GM12874 (cell line): ENCODE measurements around the gene MICAL3.

Experiments used
- CTCF ChIP-seq: IDR thresholded peaks from 2 replicates; pipeline ENCODE4 v1.5.1; 2011; ENCODE audit warnings: low read depth, mild to moderate bottlenecking, control low read depth, low read length, moderate library complexity; ENCODE audit not compliant: insufficient read depth

Gene MICAL3

GRCh38 chr22:18021431-18021830, 2.9 kb downstream of the MICAL3 start:
- TF ChIP-seq CTCF, result no peak

- no peak for TF ChIP-seq CTCF
Measured at GRCh38 chr22:18013947-18014346, 10.4 kb downstream of the MICAL3 start.

- TF ChIP-seq CTCF, result no peak
Measured at GRCh38 chr22:18013436-18013835, 10.9 kb downstream of the MICAL3 start.

GRCh38 chr22:18012531-18012930, 11.8 kb downstream of the MICAL3 start:
- TF ChIP-seq CTCF, result no peak

GRCh38 chr22:18010266-18010665, 14.1 kb downstream of the MICAL3 start:
- no peak for TF ChIP-seq CTCF

- TF ChIP-seq CTCF, result no peak
Measured at GRCh38 chr22:18008136-18008535, 16.2 kb downstream of the MICAL3 start.

- no peak for TF ChIP-seq CTCF
Measured at GRCh38 chr22:18005201-18005926, 19.0 kb downstream of the MICAL3 start.
